Measurements from ENCODE around the gene TRDMT1. TPM values are rescaled to one million over a fixed set of nuclear protein-coding genes. Genes with fewer than 3 reads are reported as not detected.

TRDMT1 gene
- total RNA-seq, 1 experiment from 2014 or later: 20.2 TPM

GRCh38 chr10:17143055-17143690 is 58.3 kb downstream of the TRDMT1 start:
- Mint-ChIP-seq H3K4me1 (peaks cover 10 to 11% of the 10 kb centered on the region in 2 experiments), H3K36me3 (ENCODE audit: insufficient read depth in 1 of 3, low read depth in 3 of 3) (no peaks in the 10 kb centered on the region; a peak in 1 of 7 replicates), H3K9me3 (no peaks in the 10 kb centered on the region), H3K27me3 (ENCODE audit: low read depth) (no peaks in the 10 kb centered on the region), H3K4me3 (no peak overlapping the region), H3K27ac (no peak overlapping the region)
- H3K9ac ChIP-seq (ENCODE audit: extremely low read depth, insufficient read length, low read length): no peak overlapping the region
- H3T11ph ChIP-seq (ENCODE audit: low read length): no peak overlapping the region
- H3K27me3 ChIP-seq (ENCODE audit: insufficient read depth, low read length): no peaks in the 10 kb centered on the region; the same call in 1 of the 2 replicates
- no peak overlapping the region for H3K14ac ChIP-seq (ENCODE audit: insufficient read depth, low read length)
- no peak overlapping the region for H2BK15ac ChIP-seq (ENCODE audit: low read depth, low read length)
- TF ChIP-seq CTCF (conservative IDR thresholded peaks at IDR 0.05): no peak
- no peaks in the 10 kb centered on the region for H4K20me1 ChIP-seq (ENCODE audit: control insufficient read depth, insufficient read depth, insufficient read length)
- no peak overlapping the region for H2BK20ac ChIP-seq (ENCODE audit: low read depth, low read length, poor library complexity, severe bottlenecking)
- H2BK12ac ChIP-seq (ENCODE audit: insufficient read length, low read depth, low read length): no peak overlapping the region
- no peak overlapping the region for H4K5ac ChIP-seq (ENCODE audit: insufficient read length, low read depth, low read length)
- H3K23me2 ChIP-seq (ENCODE audit: insufficient read length, low read depth, low read length, poor library complexity, severe bottlenecking): no peaks in the 10 kb centered on the region
- no CpG with 5 or more reads among the region's 3 CpGs for WGBS (ENCODE audit: extremely low coverage, insufficient read length, low lambda C conversion rate)
- no peak overlapping the region for H3K23ac ChIP-seq (ENCODE audit: insufficient read length, low read depth, low read length)
- H3K9me3 ChIP-seq (ENCODE audit: control insufficient read depth, low read depth, low read length): no peaks in the 10 kb centered on the region
- H3K79me1 ChIP-seq (ENCODE audit: insufficient read depth, low read depth, low read length, poor library complexity, severe bottlenecking): no peaks in the 10 kb centered on the region
- no peaks in the 10 kb centered on the region for H3K4me1 ChIP-seq (ENCODE audit: insufficient read depth, low read length)
- H4K91ac ChIP-seq (ENCODE audit: insufficient read length, low read depth, low read length): no peak overlapping the region
- H2AFZ ChIP-seq (ENCODE audit: low read length): no peak overlapping the region
- H2AK5ac ChIP-seq (ENCODE audit: insufficient read length, low read length): no peak overlapping the region
- no peak overlapping the region for H3K4ac ChIP-seq (ENCODE audit: low read depth, low read length)
- no peak overlapping the region for H4K8ac ChIP-seq (replicated peaks; ENCODE audit: insufficient read length, low read depth, low read length)
- no peaks in the 10 kb centered on the region for H3K79me2 ChIP-seq (ENCODE audit: insufficient read depth, low read length)
- no peak overlapping the region for H3K18ac ChIP-seq (ENCODE audit: insufficient read length, low read depth, low read length)
- no peak overlapping the region for H2BK5ac ChIP-seq (ENCODE audit: insufficient read length, low read length)
- no peak overlapping the region for H2BK120ac ChIP-seq (ENCODE audit: low read depth, low read length, poor library complexity, severe bottlenecking)
- H3K56ac ChIP-seq (ENCODE audit: insufficient read length, low read depth, low read length): no peak overlapping the region
- H3K27ac ChIP-seq (ENCODE audit: insufficient read length, low read depth, low read length): no peak overlapping the region
- H3K4me2 ChIP-seq (ENCODE audit: insufficient read depth, insufficient read length, low read length): no peak overlapping the region
- no peak for DNase-seq

Data from H9 (cell line).